GM19193 (cell line): ENCODE data around the gene C1QTNF12.

Experiments used
- POLR2A ChIP-seq: IDR thresholded peaks from 4 replicates; pipeline ENCODE4 v1.6.1; 2011; ENCODE audit not compliant: insufficient read depth, insufficient read length; ENCODE audit errors: extremely low read depth

Gene C1QTNF12

DNA sequence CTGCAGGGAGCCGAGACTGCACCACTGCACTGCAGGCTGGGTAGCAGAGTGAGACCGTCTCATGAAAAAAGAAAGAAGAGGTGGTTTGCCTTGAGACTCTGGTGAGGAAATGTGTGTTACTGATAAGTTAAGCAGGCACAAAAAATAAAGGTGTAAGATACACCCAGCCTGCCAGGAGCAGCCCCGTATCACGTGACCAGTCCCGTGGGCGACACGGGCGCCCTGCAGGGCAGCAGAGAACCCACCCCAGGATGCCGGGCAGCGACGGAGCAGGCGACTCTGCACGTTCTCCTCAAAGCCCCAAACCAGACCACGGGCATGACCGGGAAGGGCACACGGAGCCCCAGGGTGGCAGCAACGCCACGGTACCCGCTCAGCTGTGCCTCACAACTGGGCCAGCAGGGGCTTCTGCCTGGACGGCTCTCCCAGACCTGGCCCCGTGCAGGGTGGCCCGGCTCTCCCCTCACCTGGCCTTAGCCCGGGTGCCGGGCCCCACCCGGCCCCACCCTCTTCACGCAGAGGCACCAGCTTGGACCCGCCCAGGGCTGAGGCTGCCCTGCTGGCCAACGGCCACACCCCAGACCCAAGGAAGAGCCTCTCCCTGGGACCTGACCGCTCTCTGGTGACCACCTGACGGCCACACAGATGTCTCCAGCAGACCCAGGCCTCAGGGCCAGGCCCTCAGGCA, 24.5 kb downstream of the C1QTNF12 start:
- no peak for TF ChIP-seq POLR2A

- no peak for TF ChIP-seq POLR2A
Observed at GRCh38 chr1:1220197-1220596, 26.3 kb downstream of the C1QTNF12 start.

GRCh38 chr1:1219341-1219740, 27.2 kb downstream of the C1QTNF12 start:
- no peak for TF ChIP-seq POLR2A

- no peak for TF ChIP-seq POLR2A
Observed at GRCh38 chr1:1218524-1219200, 27.9 kb downstream of the C1QTNF12 start.

- no peak for TF ChIP-seq POLR2A
Observed at GRCh38 chr1:1217621-1218523, 28.6 kb downstream of the C1QTNF12 start.

GRCh38 chr1:1216770-1217620, 29.5 kb downstream of the C1QTNF12 start:
- no peak for TF ChIP-seq POLR2A

GRCh38 chr1:1215881-1216605, 30.5 kb downstream of the C1QTNF12 start:
- no peak for TF ChIP-seq POLR2A

DNA sequence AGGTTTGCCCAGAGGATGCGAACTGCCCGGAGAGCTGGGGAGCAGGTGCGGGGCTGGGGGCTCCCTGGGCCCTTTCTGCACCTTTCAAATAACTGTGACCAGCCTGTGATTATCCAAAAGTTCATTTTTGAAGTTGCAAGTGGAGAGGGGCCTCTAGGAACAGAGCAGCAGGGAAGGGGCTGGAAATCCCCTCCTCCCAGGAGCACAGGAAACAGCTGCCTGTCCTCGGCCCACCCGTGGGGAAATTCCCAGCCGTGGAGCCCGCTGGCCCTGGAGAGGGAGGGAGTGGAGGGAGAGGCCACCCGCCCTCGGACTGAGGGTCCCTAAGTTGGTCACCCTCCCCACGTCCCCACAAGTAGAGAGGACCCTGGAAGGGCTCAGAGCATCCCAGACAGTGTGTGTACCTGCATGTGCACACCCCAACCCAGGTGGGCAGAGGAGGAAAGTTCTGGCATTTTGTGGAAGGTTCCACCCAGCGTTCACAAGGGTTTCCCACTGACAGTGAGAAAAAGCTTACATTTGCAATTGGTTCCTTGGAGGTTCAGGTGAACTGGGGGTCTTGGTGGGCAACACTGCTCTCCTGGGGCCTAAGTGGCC, 31.3 kb downstream of the C1QTNF12 start:
- TF ChIP-seq POLR2A, result no peak

GRCh38 chr1:1213345-1214265, 32.9 kb downstream of the C1QTNF12 start, which contains the start of gene TNFRSF4:
TNFRSF4 (minus strand) TSS chr1:1214153; CDS start chr1:1214127, 26 bp downstream.
- TF ChIP-seq POLR2A, result no peak

DNA sequence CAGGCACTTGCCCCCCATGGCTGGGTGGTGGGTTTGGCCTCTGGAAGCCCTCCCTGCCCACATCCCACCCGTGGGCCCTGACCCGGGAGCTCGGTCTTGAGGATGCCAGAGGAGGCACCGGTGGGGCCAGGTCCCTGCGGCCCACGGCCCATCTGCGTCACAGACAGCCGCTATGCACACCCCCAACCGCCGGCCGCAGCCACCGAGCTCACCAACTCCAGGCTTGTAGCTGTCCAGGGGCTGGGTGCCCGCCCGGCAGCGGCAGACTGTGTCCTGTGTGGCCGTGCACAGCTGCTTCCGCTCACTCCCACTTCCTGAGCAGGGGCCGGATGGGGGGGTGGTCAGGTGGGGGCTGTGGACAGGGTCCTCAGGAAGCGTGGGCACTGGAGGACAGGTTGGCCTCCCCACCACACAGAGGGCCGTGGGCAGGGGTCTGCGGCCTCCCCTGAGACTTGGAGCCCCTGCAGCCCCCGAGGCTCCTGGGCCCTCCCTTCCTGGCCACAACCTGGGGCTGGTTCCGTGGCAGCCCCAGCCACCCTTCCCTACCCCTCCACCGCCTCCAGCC, 33.7 kb downstream of the C1QTNF12 start:
- no peak for TF ChIP-seq POLR2A

DNA sequence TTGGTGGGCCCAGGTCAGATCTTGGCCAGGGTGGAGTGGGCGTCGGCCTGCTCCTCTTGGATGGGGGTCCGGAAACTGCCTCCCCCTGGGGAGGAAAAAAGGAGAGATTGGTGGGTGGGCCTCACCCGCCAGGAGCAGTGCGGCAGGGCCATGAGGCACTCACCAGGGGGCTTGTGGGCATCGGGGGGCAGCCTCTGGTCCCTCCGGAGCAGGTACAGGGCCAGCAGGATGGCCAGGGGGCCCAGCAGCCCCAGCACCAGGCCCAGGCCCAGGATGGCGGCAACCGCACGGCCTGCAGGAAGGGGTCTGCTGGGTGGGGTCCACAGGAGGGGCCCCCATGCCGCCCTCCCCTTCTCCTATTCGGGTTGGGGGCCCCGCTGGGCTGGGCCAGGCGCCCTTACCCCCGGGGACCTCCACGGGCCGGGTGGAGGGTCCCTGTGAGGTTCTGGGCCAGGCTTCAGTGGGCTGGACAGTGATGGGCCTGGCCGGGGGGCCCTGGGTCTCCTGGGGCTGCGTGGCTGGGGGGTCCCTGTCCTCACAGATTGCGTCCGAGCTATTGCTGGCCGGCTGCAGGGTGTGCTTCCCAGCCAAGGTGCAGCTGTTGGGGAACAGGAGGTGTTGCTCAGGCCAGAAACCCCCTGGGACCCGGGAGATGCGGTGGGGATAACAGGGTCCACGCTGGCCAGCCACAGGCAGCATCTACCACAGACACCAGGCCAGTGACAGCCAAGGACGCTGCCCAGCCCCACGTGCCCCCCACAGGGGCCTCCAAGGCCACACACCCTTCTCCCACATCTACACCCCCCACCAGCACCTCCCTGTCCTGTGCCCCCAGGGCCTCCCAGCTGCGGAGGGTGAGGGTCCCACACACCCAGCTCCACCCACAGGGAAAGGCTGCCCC, 34.7 kb downstream of the C1QTNF12 start:
- TF ChIP-seq POLR2A, result no peak
